Keratinocyte (primary cell): ENCODE measurements around the gene FRMD7. TPM values are rescaled to one million over a fixed set of nuclear protein-coding genes. Genes with fewer than 3 reads are reported as not detected.
"Not testable (repeated sequence)": the region's sequence is repeated elsewhere in the genome, so short reads cannot be mapped to it uniquely, and the experiment has no call there.

ENCODE experiments used
- DNase-seq: peaks from one replicate; pipeline ENCODE4 v3.0.0-alpha.2; 2011; ENCODE audit warnings: low read depth, missing footprints, low spot score
- FAIRE-seq: peaks from 2 replicates; lab custom pipeline; 2011; peaks lifted over from hg19 to GRCh38; lab: Jason Lieb, UNC
- H2AFZ ChIP-seq: 2 replicates; pipeline ENCODE4 v1.6.0; 2012; ENCODE audit warnings: low read length, control low read depth, inconsistent platforms; ENCODE audit not compliant: control insufficient read depth
- H3K27ac ChIP-seq: 2 replicates; pipeline ENCODE4 v1.5.1; 2011; ENCODE audit warnings: low read length; ENCODE audit not compliant: control insufficient read depth, insufficient read depth
- H3K27me3 ChIP-seq: 3 replicates; pipeline ENCODE4 v1.6.0; 2011; ENCODE audit warnings: low read length; ENCODE audit not compliant: control insufficient read depth, insufficient read depth; ENCODE audit errors: extremely low read depth
- H3K36me3 ChIP-seq, 2 experiments: 2 replicates in 1 of 2; 3 replicates in 1 of 2; pipeline ENCODE4 v1.5.1; 2011; ENCODE audit warnings: low read length in 2 of 2, mild to moderate bottlenecking in 1 of 2; ENCODE audit not compliant: control insufficient read depth in 2 of 2, insufficient read depth in 2 of 2; ENCODE audit errors: extremely low read depth in 1 of 2
- H3K4me1 ChIP-seq: 3 replicates; pipeline ENCODE4 v1.5.1; 2011; ENCODE audit warnings: low read length; ENCODE audit not compliant: control insufficient read depth, insufficient read depth; ENCODE audit errors: extremely low read depth
- H3K4me2 ChIP-seq: 3 replicates; pipeline ENCODE4 v1.6.0; 2011; ENCODE audit warnings: low read depth, low read length; ENCODE audit not compliant: control insufficient read depth, insufficient read depth; ENCODE audit errors: extremely low read depth
- H3K4me3 ChIP-seq, 3 experiments: fragments of 200-600 bp in 1 of 3; sonication (generic) in 1 of 3; 2 replicates in 2 of 3; 3 replicates in 1 of 3; pipeline ENCODE4 v1.5.1; 2011 to 2016; ENCODE audit warnings: low read length in 3 of 3, mild to moderate bottlenecking in 3 of 3, control low read depth in 2 of 3, inconsistent platforms in 1 of 3, low read depth in 1 of 3, mixed read lengths in 1 of 3, mixed run types in 1 of 3, moderate library complexity in 1 of 3; ENCODE audit not compliant: control insufficient read depth in 2 of 3, insufficient read depth in 2 of 3; ENCODE audit errors: extremely low read depth in 1 of 3
- H3K79me2 ChIP-seq: 2 replicates; pipeline ENCODE4 v1.6.0; 2012; ENCODE audit warnings: low read length; ENCODE audit not compliant: control insufficient read depth, insufficient read depth
- H3K9ac ChIP-seq: 3 replicates; pipeline ENCODE4 v1.6.0; 2011; ENCODE audit warnings: low read length; ENCODE audit not compliant: control insufficient read depth, insufficient read depth; ENCODE audit errors: extremely low read depth
- H3K9me1 ChIP-seq: 3 replicates; pipeline ENCODE4 v1.6.0; 2011; ENCODE audit warnings: low read length; ENCODE audit not compliant: control insufficient read depth, insufficient read depth; ENCODE audit errors: extremely low read depth
- H3K9me3 ChIP-seq: 2 replicates; pipeline ENCODE4 v1.5.1; 2012; ENCODE audit warnings: low read depth, low read length; ENCODE audit not compliant: control insufficient read depth
- H4K20me1 ChIP-seq: 3 replicates; pipeline ENCODE4 v1.6.0; 2011; ENCODE audit warnings: low read length; ENCODE audit not compliant: control insufficient read depth, insufficient read depth; ENCODE audit errors: extremely low read depth
- CTCF ChIP-seq, 3 experiments: IDR thresholded peaks in 1 of 3; conservative IDR thresholded peaks in 1 of 3; optimal IDR thresholded peaks in 1 of 3; 2 replicates in 2 of 3; 3 replicates in 1 of 3; pipeline versions ENCODE3 to v1.5.1; 2011; ENCODE audit warnings: low read length in 3 of 3, mild to moderate bottlenecking in 3 of 3, moderate library complexity in 2 of 3, control low read depth in 1 of 3, inconsistent platforms in 1 of 3; ENCODE audit not compliant: insufficient read depth in 2 of 3; ENCODE audit errors: extremely low read depth in 1 of 3
- EZH2 ChIP-seq: IDR thresholded peaks from one replicate; pipeline ENCODE4 v1.6.1; 2012; ENCODE audit warnings: inconsistent platforms, mild to moderate bottlenecking, low read length, moderate library complexity
- dilution Hi-C: fragments of 300-500 bp; cut with MboI; formaldehyde crosslinking; loops from one replicate; pipeline ENCODE4 v1.7.0; 2020; ENCODE audit warnings: low sequenced_read_pairs; ENCODE audit not compliant: extremely low pct_ligation_motif_present
- polyA plus RNA-seq, 5 experiments: library from polyadenylated mRNA; depleted of rRNA in 3 of 5; stranded (reverse) in 3 of 5; stranded (forward) in 1 of 5; unstranded in 1 of 5; fragments of >200 nt; gene quantifications; 1 replicate in 1 of 5; 2 replicates in 3 of 5; 3 replicates in 1 of 5; pipeline versions ENCODE4 v1.2.1 to v1.2.3, GENCODE V29; 2011 to 2012; ENCODE audit warnings: missing spikeins in 2 of 5, low read depth in 1 of 5, low replicate concordance in 1 of 5

Gene FRMD7
- polyA plus RNA-seq, 1 donor (not counting 4 experiments of a cell fraction or from before 2014, with no cell fraction given) = not detected

- H3K27me3 ChIP-seq = peaks cover 2% of the 10 kb centered on the region
- H4K20me1 ChIP-seq = no peaks in the 10 kb centered on the region
- no peaks in the 10 kb centered on the region for H3K79me2 ChIP-seq
- H3K9ac ChIP-seq = no peak overlapping the region
- no peak overlapping the region for H3K27ac ChIP-seq
- no peak overlapping the region for H3K4me3 ChIP-seq
- dilution Hi-C loops = no loop called here
- no peak overlapping the region for H3K4me2 ChIP-seq
- DNase-seq (no peak), FAIRE-seq (no peak)
- H2AFZ ChIP-seq = no peak overlapping the region
- TF ChIP-seq EZH2 (no peak), CTCF (optimal IDR thresholded peaks at IDR 0.05 in 1 of 3, IDR thresholded peaks at IDR 0.05 in 1 of 3, conservative IDR thresholded peaks at IDR 0.05 in 1 of 3; ENCODE audit: extremely low read depth in 1 of 3, insufficient read depth in 2 of 3, low read length in 3 of 3) (no peak)
- no peaks in the 10 kb centered on the region for H3K4me1 ChIP-seq
- no peaks in the 10 kb centered on the region for H3K9me3 ChIP-seq
- H3K36me3 ChIP-seq = no peaks in the 10 kb centered on the region
- no peaks in the 10 kb centered on the region for H3K9me1 ChIP-seq
These were observed 26.0 kb downstream of the FRMD7 start for GRCh38 chrX:132101799-132102198.

GRCh38 chrX:132101206-132101605 is 26.6 kb downstream of the FRMD7 start:
- DNase-seq = no peak
- Histone ChIP-seq H3K9ac (no peak overlapping the region), H3K27me3 (peaks cover 2% of the 10 kb centered on the region), H2AFZ (no peak overlapping the region), H3K4me2 (no peak overlapping the region), H3K79me2 (no peaks in the 10 kb centered on the region), H4K20me1 (no peaks in the 10 kb centered on the region), H3K9me1 (no peaks in the 10 kb centered on the region), H3K27ac (no peak overlapping the region), H3K4me3 (no peak overlapping the region), H3K36me3 (no peaks in the 10 kb centered on the region), H3K9me3 (no peaks in the 10 kb centered on the region), H3K4me1 (no peaks in the 10 kb centered on the region)
- dilution Hi-C loops = no loop called here
- no peak for TF ChIP-seq EZH2
- TF ChIP-seq CTCF (optimal IDR thresholded peaks at IDR 0.05 in 1 of 3, IDR thresholded peaks at IDR 0.05 in 1 of 3, conservative IDR thresholded peaks at IDR 0.05 in 1 of 3; ENCODE audit: extremely low read depth in 1 of 3, insufficient read depth in 2 of 3, low read length in 3 of 3) = no peak
- FAIRE-seq = no peak

- H3K36me3 ChIP-seq, dilution Hi-C loops: not testable (repeated sequence)
- FAIRE-seq = peak; percentile 59
These were observed 29.1 kb downstream of the FRMD7 start for GRCh38 chrX:132098704-132099103.

More at GRCh38 chrX:132098704-132099103, 29.1 kb downstream of the FRMD7 start:
- not testable (repeated sequence) for H4K20me1 ChIP-seq, H3K9me3 ChIP-seq, DNase-seq, H3K79me2 ChIP-seq, H3K4me1 ChIP-seq, H3K4me2 ChIP-seq, H3K27ac ChIP-seq, H3K9ac ChIP-seq, H2AFZ ChIP-seq, H3K4me3 ChIP-seq, H3K9me1 ChIP-seq, H3K27me3 ChIP-seq
